Erythroblast (primary cell): ENCODE results near the gene B3GALT4.
"Not testable (repeated sequence)": the region's sequence is repeated elsewhere in the genome, so short reads cannot be mapped to it uniquely, and the experiment has no call there.

ENCODE experiments used
- DNase-seq, 2 experiments: peaks; one replicate each; lab custom pipeline; 2025; lab: John Stamatoyannopoulos, UW
- GATA1 ChIP-seq: IDR thresholded peaks from 2 replicates; pipeline ENCODE4 v1.6.1; 2011; ENCODE audit warnings: low read depth, mild to moderate bottlenecking, control low read depth, low read length, moderate library complexity
- POLR2A ChIP-seq: IDR thresholded peaks from 2 replicates; pipeline ENCODE4 v1.6.1; 2011; ENCODE audit warnings: mild to moderate bottlenecking, low read length

B3GALT4 gene

DNA sequence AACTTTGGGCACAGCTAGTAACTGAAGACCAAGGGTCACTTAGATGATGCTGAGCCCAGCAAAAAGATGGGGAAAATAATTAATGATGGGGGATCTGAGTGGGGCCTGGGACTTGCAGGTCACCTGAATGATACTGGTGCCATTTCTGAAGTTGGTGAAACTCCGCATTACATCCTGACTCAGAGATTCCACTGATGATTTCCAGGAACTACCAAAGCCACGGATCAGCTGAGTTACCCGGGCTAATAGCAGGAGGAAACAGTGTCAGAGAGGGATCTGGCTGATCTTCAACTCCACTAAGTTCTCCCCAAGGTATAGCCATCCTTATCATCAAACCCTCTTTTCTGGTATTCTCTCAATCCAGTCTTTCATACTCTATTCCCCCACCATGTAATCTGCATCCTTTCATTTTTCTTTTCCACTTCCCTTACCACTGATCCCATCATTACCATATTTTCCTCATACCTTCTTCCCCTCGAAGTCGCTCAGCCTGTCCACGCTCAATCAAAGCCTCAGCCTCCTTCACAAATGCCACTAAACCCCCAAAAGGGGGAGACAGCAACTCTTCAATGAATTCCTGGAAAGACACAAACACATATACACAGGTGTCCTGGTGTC lies 25.4 kb upstream of the B3GALT4 start:
- DNase-seq, result peak in 1 of 2 experiments; percentile 27
- TF ChIP-seq POLR2A (no peak), GATA1 (no peak)

DNA sequence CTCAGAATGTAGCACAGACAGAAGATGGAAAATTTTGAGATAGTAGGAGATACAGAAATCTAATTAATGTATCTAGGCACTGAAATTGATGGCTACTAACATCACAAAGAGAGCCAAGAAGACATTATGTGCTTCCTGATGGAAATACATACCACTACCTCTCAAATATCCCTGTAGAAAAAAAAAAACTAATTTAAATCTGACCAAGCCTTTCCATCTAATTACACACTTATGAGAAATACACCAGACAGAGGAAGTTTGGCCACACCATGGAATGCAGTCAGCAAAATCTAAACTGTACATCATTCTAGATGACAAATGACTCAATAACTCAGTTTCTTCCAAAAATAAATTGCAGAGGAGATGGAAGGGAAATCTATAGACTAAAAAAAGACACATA lies 24.2 kb upstream of the B3GALT4 start:
- DNase-seq, result no peak
- TF ChIP-seq POLR2A (no peak), GATA1 (no peak)

DNA sequence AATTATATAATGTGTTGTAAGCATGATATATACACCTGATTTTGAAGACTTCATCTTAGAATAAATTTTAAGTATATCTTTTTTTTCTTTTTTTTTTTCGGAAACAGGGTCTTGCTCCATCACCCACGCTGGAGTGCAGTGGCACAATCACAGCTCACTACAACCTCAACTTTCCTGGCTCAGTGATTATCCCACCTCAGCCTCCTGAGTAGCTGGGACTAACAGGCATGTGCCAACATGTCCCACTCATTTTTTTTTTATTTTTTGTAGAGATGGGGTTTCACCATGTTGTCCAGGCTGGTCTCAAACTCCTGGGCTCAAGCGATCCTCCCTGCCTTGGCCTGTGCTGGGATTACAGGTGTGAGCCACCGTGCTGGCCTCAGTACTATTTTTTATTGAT lies 22.3 kb upstream of the B3GALT4 start:
- no peak for TF ChIP-seq GATA1
- no peak for TF ChIP-seq POLR2A
- no peak for DNase-seq

DNA sequence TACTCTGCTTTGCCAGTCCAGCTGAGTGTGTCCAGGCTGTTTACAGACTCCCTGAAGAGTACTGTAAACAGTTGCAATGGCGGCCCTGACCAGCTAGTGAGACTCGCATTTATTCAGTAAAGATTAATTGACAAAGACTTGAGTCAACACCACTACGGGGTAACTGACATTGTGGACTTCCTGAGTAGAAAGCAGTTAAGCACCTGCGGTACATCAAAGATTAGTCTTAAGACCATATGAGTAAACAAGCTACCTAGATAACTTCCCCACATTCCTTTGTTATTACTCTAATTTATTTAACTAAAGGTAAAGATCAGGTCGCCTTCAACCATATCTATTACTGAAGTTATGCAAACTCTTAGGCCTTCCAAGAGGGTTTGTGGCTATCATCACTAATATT lies 17.9 kb upstream of the B3GALT4 start:
- no peak for DNase-seq
- no peak for TF ChIP-seq POLR2A
- no peak for TF ChIP-seq GATA1

DNA sequence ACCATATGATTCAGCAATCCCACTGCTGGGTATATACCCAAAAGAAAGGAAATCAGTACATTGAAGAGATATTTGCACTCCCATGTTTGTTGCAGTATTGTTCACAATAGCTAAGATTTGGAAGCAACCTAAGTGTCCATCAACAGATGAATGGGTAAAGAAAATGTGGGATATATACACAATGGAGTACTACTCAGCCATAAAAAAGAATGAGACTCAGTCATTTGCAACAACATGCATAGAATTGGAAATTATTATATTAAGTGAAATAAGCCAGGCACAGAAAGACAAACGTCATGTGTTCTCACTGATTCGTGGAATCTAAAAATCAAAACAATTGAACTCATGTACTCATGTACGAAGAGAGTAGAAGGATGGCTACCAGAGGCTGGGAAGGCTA lies 14.4 kb upstream of the B3GALT4 start:
- not testable (repeated sequence) for DNase-seq

DNA sequence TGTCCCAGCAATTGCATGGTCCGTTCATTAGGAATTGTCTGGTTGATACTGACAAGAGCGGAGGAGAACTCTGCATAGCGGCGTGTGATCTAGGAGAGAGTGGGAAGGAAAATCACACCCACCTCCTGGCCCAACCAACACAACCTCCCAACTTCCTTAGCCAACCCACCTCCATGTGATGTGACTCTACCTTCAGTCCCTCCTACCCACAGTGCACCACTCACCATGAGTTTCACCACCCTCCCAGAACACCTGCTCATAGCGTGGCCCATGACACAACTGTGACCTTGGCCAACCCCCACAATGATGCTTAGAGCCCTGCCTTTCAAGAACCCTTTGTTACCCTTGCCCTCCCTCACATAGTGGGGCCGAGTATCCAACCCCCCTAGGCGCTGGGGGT lies 12.9 kb upstream of the B3GALT4 start:
- no peak for DNase-seq
- TF ChIP-seq POLR2A (no peak), GATA1 (no peak)

DNA sequence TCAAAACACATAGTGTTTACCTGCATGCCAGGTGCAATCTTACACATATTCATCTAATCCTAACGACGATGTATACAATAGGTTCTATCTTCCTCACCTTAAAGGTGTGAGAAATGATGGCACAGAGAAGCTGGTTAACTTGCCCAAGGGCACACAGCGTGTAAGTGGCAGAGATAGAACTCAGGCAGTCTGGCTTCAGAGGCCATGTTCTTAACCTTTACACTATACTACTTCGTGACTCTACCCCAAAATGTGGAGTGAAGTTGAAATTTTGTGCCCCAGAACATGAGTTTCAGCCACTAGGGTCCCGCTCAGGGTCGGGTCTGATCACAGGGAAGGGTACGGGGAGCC lies 5.8 kb upstream of the B3GALT4 start:
- TF ChIP-seq GATA1 (no peak), POLR2A (no peak)
- no peak for DNase-seq

DNA sequence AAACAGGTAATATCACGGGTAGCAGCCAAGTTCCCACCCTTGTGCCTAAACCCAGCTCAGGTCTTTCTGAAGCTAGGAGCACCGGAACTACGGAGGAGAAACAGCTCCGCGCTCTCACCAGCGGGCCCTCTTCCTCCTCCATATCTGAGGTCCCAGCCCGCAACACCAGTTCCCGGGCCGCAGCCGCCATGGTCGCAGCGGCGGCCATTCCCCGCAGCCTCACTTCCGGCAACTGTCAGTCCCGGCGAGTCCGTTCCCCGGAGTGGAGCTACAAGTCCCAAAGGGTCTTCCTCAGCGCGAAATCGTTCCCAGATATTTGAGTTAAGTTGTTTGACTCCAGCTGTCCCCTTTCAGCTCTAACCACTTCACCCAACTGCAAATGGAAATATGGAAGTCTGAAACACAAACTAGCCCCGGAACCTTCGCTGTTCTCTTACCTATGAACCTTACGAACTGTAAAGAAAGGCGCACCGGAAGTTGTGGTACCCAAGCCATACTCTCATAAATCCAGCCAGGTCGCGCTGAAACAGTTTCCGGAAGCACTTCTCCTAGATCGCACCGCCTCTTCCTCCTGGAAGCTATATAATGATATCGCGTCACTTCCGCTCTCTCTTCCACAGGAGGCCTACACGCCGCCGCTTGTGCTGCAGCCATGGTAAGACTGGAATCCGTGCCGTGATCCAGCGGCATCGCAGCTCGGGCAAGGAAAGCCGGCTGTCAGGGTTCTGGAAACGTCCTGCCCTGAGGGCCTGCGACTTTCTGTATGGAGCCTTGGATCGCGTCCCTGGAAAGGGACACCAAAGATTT lies 5.3 kb upstream of the B3GALT4 start, which contains the start of the genes RPS18 and VPS52:
Gene RPS18, plus strand, starts transcription at position 608 of the 807 bp plus-strand sequence. Its CDS starts 45 bp downstream, at position 653.
Gene VPS52, minus strand, starts transcription at position 409 of the 807 bp plus-strand sequence. Its CDS starts 201 bp downstream, at position 208.
- peak; percentile 99 to 100 for DNase-seq

DNA sequence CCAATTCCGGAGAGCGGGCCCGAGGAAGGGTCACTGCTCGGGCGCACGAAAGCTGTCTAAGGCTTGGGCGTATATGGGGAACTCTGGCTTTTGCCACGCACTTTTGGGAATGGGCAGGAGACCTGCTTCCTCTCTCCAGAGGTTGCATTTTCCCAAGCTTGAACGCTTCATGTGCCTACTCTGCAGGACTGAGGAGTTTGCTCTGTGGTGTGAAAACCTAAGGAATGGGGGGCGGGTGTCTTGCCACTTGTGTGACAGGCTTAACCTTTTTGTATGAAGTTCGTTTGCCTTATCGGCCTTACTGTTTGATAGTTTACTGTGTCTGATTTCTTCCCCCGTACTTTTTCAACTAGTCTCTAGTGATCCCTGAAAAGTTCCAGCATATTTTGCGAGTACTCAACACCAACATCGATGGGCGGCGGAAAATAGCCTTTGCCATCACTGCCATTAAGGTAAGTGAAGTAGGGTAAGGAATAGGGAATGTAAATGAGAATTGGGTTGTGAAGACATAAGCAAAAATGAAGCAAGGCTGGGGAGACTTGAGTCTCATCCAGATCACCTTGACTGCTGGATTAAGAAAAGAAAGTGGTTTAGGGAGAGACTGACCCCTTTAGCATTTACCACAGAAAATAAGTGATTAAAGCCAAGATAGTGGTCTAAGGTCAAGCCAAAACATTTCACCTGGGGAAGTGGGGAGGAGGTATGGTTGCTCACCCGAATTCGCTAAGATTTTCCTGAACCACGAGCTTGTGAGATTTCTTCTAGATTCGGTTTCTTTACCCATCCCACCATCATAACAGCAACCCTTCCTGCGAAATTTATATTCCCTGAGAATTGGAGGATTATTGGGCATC lies 4.4 kb upstream of the B3GALT4 start:
- no peak for DNase-seq
- peak; percentile 70 for TF ChIP-seq POLR2A
- no peak for TF ChIP-seq GATA1

More for the DNA sequence above, 5.3 kb upstream of the B3GALT4 start, which contains the start of the genes RPS18 and VPS52:
- TF ChIP-seq POLR2A, result peak; percentile 98
- no peak for TF ChIP-seq GATA1

DNA sequence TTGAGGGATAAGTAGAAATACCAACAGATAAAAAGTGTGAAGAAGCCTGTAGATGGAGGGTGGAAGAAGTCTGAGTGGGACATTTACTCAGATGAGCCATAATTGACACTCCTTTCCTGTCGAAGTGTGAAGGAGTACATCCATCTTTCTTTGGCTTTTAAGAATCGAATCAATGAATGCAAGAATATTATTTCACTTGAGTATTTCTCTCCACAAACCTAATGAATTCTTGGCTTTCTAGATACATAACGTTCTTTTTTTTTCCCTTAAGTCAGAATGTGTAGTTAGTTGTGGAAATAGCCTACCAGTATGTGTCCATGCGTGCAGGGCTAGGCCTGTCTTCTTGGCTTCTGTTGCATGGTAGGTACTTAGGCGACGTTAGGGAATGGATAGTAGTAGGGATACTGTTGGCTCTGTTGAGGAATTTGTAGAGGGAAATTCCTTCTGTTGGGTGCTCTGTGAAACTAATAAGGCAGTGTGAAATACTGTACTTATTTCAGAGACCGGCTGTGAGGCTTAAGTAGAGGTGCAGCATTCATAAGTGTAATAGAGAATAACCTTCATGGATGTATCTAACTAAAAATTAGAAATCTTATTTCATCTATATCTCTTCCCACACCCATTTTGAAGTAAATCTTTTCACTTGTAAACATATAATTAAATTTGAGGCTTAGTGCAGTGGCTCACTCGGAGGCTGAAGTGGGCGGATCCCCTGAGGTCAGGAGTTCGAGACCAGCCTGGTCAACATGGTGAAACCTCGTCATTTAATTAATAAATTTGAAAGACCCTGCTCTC lies 3.6 kb upstream of the B3GALT4 start:
- DNase-seq, result no peak
- TF ChIP-seq POLR2A (no peak), GATA1 (no peak)

DNA sequence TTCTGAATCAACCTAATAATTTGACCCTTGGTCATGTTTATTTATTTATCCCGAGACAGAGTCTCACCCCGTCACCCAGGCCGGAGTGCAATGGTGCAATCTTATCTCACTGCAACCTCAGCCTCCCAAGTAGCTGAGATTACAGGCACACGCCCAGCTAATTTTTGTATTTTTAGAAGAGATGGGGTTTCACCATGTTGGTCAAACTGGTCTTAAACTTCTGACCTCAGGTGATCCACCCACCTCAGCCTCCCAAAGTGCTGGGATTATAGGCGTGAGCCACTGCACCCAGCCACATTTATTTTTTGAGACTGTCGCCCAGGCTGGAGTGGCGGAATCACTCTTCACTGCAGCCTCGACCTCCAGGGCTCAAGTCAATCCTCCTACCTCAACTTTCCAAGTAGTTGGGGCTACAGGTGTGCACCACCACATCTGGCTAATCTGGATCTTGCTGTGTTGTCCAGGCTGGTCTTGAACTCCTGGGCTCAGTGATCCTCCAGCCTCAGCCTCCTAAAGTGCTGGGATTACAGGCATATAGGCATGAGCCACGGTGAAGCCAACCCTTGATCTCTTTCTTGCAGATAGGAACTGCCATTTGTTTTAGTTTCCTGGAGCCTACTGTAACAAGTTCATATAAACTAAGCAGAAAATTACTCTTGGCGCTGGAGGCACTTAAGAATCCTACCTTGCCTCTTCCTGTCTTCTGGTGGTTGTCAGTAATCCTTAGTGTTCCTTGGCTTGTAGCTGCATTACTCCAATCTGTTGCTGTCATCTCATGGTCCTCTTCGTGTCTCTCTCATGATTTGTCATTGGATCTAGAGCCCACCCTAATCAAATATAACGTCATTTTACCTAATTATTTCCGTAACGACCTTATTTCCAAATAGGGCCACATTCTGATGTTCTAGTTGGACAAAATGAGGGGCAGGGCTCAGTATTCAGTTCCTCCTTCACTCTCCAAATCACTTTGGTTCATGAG lies 2.7 kb upstream of the B3GALT4 start:
- no peak for DNase-seq
- TF ChIP-seq GATA1, result no peak
- peak; percentile 42 for TF ChIP-seq POLR2A

DNA sequence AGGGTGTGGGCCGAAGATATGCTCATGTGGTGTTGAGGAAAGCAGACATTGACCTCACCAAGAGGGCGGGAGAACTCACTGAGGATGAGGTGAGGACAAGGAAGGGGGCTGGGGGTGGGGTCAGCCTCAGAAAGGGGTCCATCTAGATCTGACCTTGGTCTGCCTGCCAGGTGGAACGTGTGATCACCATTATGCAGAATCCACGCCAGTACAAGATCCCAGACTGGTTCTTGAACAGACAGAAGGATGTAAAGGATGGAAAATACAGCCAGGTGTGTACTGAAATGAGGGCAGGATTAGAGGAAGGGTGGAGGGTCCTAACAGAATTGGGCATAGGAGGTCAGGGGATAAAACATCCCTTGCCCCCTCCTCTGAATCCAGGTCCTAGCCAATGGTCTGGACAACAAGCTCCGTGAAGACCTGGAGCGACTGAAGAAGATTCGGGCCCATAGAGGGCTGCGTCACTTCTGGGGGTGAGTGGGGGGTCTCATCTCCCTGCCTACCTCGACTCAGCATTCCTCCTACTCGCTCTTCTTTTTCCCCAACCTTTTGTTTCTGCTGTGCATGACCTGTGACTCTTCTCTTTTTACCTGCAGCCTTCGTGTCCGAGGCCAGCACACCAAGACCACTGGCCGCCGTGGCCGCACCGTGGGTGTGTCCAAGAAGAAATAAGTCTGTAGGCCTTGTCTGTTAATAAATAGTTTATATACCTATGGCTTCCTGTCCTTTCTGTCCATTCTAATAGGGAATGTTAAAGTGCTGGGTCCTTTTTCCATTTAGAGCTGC lies 935 bp upstream of the B3GALT4 start:
- not testable (repeated sequence) for DNase-seq
